Bronchial epithelial cell (primary cell): Measurements from ENCODE around the gene LY6G6F. TPM values are rescaled to one million over a fixed set of nuclear protein-coding genes. Genes with fewer than 3 reads are reported as not detected.
A peak's percentile ranks its signal among the peaks of the same experiment; 100 is the strongest.

Source experiments
- DNase-seq: peaks from one replicate; pipeline ENCODE4 v3.0.0-alpha.2; 2010; ENCODE audit warnings: low read depth
- FAIRE-seq: peaks from 2 replicates; lab custom pipeline; 2011; peaks lifted over from hg19 to GRCh38; lab: Jason Lieb, UNC
- H3K27me3 ChIP-seq: 2 replicates; pipeline ENCODE4 v1.5.1; 2011; ENCODE audit warnings: low read length; ENCODE audit not compliant: control insufficient read depth, insufficient read depth
- H3K36me3 ChIP-seq: 2 replicates; pipeline ENCODE4 v1.5.1; 2011; ENCODE audit warnings: low read length; ENCODE audit not compliant: control insufficient read depth, insufficient read depth
- H3K4me3 ChIP-seq: 2 replicates; pipeline ENCODE4 v1.5.1; 2011; ENCODE audit warnings: mild to moderate bottlenecking, low read depth, low read length, control low read depth
- total RNA-seq: library from RNA; depleted of rRNA; stranded (reverse); fragments of >200 nt; gene quantifications from 2 replicates; pipeline ENCODE4 v1.2.1, GENCODE V29; 2014
- TF ChIP-seq, protein P1 (sequence below): IDR thresholded peaks from 2 replicates; pipeline ENCODE4 v1.5.1; 2011; ENCODE audit warnings: mild to moderate bottlenecking, moderate library complexity, low read length, control low read depth, inconsistent platforms; ENCODE audit not compliant: insufficient read depth, severe bottlenecking

Gene LY6G6F
- total RNA-seq, 1 donor from 2014 or later = not detected

DNA sequence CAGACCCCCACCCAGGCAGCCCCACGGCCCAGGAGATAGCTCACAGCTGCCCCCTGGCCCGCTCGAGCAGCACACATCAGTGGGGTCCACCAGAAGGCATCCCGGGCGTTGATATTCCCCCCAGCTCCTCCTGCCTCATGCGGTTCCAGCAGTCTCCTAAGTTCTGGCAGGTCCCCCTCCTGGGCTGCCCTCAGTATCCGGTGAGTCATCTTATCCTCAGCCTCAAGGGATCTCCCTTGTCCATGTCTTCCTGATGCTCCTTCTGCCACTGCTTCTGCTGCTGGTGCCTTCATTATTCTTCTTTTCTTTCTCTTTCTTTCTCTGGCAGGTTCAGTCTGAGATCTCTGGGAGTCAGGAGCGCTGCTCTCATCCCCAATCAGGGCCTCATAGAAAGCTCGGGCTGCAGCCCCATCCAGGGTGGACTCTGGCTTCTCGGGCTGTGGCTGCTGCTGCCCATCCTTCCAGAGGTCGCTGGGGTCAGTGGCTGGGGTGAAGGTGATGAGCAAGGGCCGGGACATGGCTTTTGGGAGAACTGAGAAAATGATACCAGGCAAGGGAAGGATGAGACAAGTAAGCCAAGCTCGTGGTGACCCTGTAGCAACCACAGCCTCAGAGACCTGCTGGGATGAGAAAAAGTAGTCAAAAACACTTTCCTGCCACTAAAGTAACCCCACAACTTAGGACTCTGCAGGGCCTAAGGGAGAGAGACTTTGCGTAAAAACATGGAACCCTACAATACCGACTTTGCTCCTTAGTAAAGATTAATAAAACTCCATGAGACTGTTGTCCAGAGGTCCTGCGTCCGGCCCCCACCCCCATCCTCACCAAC is 42.5 kb upstream of the LY6G6F start:
- H3K4me3 ChIP-seq = peak overlapping the region; percentile 85
- TF ChIP-seq, protein P1, sequence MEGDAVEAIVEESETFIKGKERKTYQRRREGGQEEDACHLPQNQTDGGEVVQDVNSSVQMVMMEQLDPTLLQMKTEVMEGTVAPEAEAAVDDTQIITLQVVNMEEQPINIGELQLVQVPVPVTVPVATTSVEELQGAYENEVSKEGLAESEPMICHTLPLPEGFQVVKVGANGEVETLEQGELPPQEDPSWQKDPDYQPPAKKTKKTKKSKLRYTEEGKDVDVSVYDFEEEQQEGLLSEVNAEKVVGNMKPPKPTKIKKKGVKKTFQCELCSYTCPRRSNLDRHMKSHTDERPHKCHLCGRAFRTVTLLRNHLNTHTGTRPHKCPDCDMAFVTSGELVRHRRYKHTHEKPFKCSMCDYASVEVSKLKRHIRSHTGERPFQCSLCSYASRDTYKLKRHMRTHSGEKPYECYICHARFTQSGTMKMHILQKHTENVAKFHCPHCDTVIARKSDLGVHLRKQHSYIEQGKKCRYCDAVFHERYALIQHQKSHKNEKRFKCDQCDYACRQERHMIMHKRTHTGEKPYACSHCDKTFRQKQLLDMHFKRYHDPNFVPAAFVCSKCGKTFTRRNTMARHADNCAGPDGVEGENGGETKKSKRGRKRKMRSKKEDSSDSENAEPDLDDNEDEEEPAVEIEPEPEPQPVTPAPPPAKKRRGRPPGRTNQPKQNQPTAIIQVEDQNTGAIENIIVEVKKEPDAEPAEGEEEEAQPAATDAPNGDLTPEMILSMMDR = no peak
- peaks cover 13% of the 10 kb centered on the region for H3K36me3 ChIP-seq
- peak; percentile 74 for DNase-seq
- no peak for FAIRE-seq
- H3K27me3 ChIP-seq = no peaks in the 10 kb centered on the region

GRCh38 chr6:31664790-31665500 is 41.7 kb upstream of the LY6G6F start, which contains the start of gene GPANK1:
Gene GPANK1, minus strand, starts transcription at chr6:31664997. Its CDS starts 519 bp downstream, at chr6:31664478.
- no peaks in the 10 kb centered on the region for H3K27me3 ChIP-seq
- H3K36me3 ChIP-seq = peaks cover 19% of the 10 kb centered on the region
- H3K4me3 ChIP-seq = peak within 1 kb of the TSS; percentile 85
- DNase-seq (peak; percentile 94), FAIRE-seq (no peak)
- TF ChIP-seq, protein P1 = no peak

GRCh38 chr6:31665501-31666336 is 40.9 kb upstream of the LY6G6F start, which contains the start of gene CSNK2B:
Gene CSNK2B, plus strand, starts transcription at chr6:31666080. Its CDS starts 752 bp downstream, at chr6:31666832.
- H3K4me3 ChIP-seq = peak within 1 kb of the TSS; percentile 85
- DNase-seq (peak; percentile 94), FAIRE-seq (no peak)
- peaks cover 19% of the 10 kb centered on the region for H3K36me3 ChIP-seq
- no peaks in the 10 kb centered on the region for H3K27me3 ChIP-seq
- TF ChIP-seq, protein P1 = no peak

DNA sequence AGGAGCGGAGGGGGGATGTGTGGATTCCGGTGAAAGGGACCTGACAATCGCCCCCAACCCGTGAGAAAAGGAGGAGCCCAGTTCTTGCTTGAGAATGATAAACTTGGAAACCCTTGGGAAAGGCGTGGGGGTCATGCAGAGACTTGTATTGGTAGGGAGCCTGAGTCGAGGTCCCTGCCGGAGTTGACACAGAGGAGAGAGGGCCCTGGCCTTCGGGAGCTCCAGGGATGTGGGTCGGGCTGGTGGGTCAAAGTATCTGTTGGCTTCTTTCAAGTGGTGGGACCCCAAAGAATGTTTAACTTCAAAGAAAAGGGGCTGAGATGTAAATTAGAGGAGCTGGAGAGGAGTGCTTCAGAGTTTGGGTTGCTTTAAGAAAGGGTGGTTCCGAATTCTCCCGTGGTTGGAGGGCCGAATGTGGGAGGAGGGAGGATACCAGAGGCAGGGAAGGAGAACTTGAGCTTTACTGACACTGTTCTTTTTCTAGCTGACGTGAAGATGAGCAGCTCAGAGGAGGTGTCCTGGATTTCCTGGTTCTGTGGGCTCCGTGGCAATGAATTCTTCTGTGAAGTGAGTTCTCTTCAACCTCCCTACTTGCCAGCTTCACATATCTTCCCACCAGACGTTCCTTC is 40.2 kb upstream of the LY6G6F start:
- TF ChIP-seq, protein P1 = no peak
- no peak for FAIRE-seq

GRCh38 chr6:31669676-31670075 is 37.0 kb upstream of the LY6G6F start, which contains the start of gene LY6G5B:
Gene LY6G5B, plus strand, starts transcription at chr6:31669976. Its CDS starts 975 bp downstream, at chr6:31670951.
- FAIRE-seq (no peak), DNase-seq (no peak)
- Histone ChIP-seq H3K4me3 (no peak within 1 kb of the TSS), H3K27me3 (no peaks in the 10 kb centered on the region), H3K36me3 (peaks cover 33% of the 10 kb centered on the region)
- TF ChIP-seq, protein P1 = no peak

More for the DNA sequence above, 40.2 kb upstream of the LY6G6F start:
- H3K4me3 ChIP-seq = peak overlapping the region; percentile 85
- no peaks in the 10 kb centered on the region for H3K27me3 ChIP-seq
- H3K36me3 ChIP-seq = peaks cover 26% of the 10 kb centered on the region
- no peak for DNase-seq
